Neural cell (in vitro differentiated cells): ENCODE data around the gene ESF1. TPM values are rescaled to one million over a fixed set of nuclear protein-coding genes. Genes with fewer than 3 reads are reported as not detected.

Experiments used
- H2AFZ ChIP-seq: fragments of 200-600, 300-800 bp; sonication (generic), shearing (Covaris generic); 2 replicates; pipeline ENCODE4 v1.6.0; 2014; ENCODE audit warnings: low read depth, mild to moderate bottlenecking, antibody characterized with exemption, low read length, moderate library complexity
- H3F3A ChIP-seq: fragments of 200-600 bp; shearing (Covaris generic); 2 replicates; pipeline ENCODE4 v1.6.1; 2016; ENCODE audit warnings: mild to moderate bottlenecking, moderate library complexity, mixed read lengths, antibody characterized with exemption, low read length; ENCODE audit not compliant: insufficient read depth, poor library complexity, severe bottlenecking
- H3K27ac ChIP-seq: fragments of 200-600, 300-800 bp; sonication (generic), shearing (Covaris generic); 2 replicates; pipeline ENCODE4 v1.5.1; 2014; ENCODE audit warnings: mild to moderate bottlenecking, low read length, moderate library complexity
- H3K27me3 ChIP-seq: fragments of 300-800, 200-600 bp; sonication (generic), shearing (Covaris generic); 2 replicates; pipeline ENCODE4 v1.6.0; 2014; ENCODE audit warnings: mild to moderate bottlenecking, low read depth, low read length, moderate library complexity; ENCODE audit not compliant: insufficient read depth
- H3K36me3 ChIP-seq: fragments of 300-800, 200-600 bp; sonication (generic), shearing (Covaris generic); 2 replicates; pipeline ENCODE4 v1.5.1; 2014; ENCODE audit warnings: mild to moderate bottlenecking, antibody characterized with exemption, low read length, moderate library complexity; ENCODE audit not compliant: insufficient read depth
- H3K4me2 ChIP-seq: fragments of 300-800, 200-600 bp; sonication (generic), shearing (Covaris generic); 2 replicates; pipeline ENCODE4 v1.6.0; 2014; ENCODE audit warnings: mild to moderate bottlenecking, low read length
- H3K4me3 ChIP-seq: fragments of 300-800, 200-600 bp; sonication (generic), shearing (Covaris generic); 2 replicates; pipeline ENCODE4 v1.5.1; 2014; ENCODE audit warnings: mild to moderate bottlenecking, low read length, moderate library complexity
- H3K79me2 ChIP-seq: fragments of 200-600 bp; shearing (Covaris generic); replicated peaks from 2 replicates; pipeline ENCODE4 v1.6.0; 2014; ENCODE audit warnings: mild to moderate bottlenecking, low read length, moderate library complexity; ENCODE audit not compliant: insufficient read depth
- H3K9ac ChIP-seq: fragments of 300-800, 200-600 bp; sonication (generic), shearing (Covaris generic); 2 replicates; pipeline ENCODE4 v1.6.1; 2016; ENCODE audit warnings: mild to moderate bottlenecking, low read length, mixed read lengths
- H3K9me2 ChIP-seq: fragments of 200-600 bp; shearing (Covaris generic); 2 replicates; pipeline ENCODE4 v1.6.1; 2016; ENCODE audit warnings: mild to moderate bottlenecking, low read length, mixed read lengths; ENCODE audit not compliant: insufficient read depth
- H3K9me3 ChIP-seq: fragments of 200-600, 300-800 bp; sonication (generic), shearing (Covaris generic); 2 replicates; pipeline ENCODE4 v1.6.1; 2016; ENCODE audit warnings: mild to moderate bottlenecking, mixed run types, low read length, moderate library complexity, mixed read lengths
- H4K20me1 ChIP-seq: fragments of 200-600 bp; shearing (Covaris generic); 2 replicates; pipeline ENCODE4 v1.6.1; 2016; ENCODE audit warnings: mild to moderate bottlenecking, mixed run types; ENCODE audit not compliant: insufficient read depth
- CTCF ChIP-seq: fragments of 450-650 bp; IDR thresholded peaks from 2 replicates; pipeline ENCODE4 v1.5.1; 2014; ENCODE audit warnings: antibody characterized with exemption, mild to moderate bottlenecking, moderate library complexity; ENCODE audit not compliant: poor library complexity, severe bottlenecking
- EP300 ChIP-seq: fragments of 450-650 bp; conservative IDR thresholded peaks from 2 replicates; pipeline ENCODE4 v1.6.1; 2014; ENCODE audit warnings: antibody characterized with exemption, mild to moderate bottlenecking, moderate library complexity; ENCODE audit not compliant: poor library complexity, severe bottlenecking
- EZH2 ChIP-seq: fragments of 200-600, 300-800 bp; shearing (Covaris generic), sonication (generic); IDR thresholded peaks from 2 replicates; pipeline ENCODE4 v1.6.1; 2014; ENCODE audit warnings: antibody characterized with exemption, low read length, borderline replicate concordance, mild to moderate bottlenecking; ENCODE audit not compliant: insufficient read depth, poor library complexity, severe bottlenecking
- MXI1 ChIP-seq: fragments of 450-650 bp; conservative IDR thresholded peaks from 2 replicates; pipeline ENCODE4 v1.6.1; 2014; ENCODE audit warnings: antibody characterized with exemption, mild to moderate bottlenecking; ENCODE audit not compliant: poor library complexity, severe bottlenecking
- POLR2AphosphoS5 ChIP-seq: IDR thresholded peaks from 2 replicates; pipeline ENCODE4 v1.6.1; 2012
- RAD21 ChIP-seq: fragments of 450-650 bp; conservative IDR thresholded peaks from 2 replicates; pipeline ENCODE4 v1.6.1; 2014; ENCODE audit warnings: antibody characterized with exemption, mild to moderate bottlenecking, moderate library complexity
- SMC3 ChIP-seq: fragments of 450-650 bp; conservative IDR thresholded peaks from 2 replicates; pipeline ENCODE4 v1.6.1; 2014; ENCODE audit warnings: antibody characterized with exemption, mild to moderate bottlenecking, moderate library complexity; ENCODE audit not compliant: poor library complexity
- TAF1 ChIP-seq: IDR thresholded peaks from 2 replicates; pipeline ENCODE4 v1.6.1; 2012; ENCODE audit warnings: low read depth
- polyA plus RNA-seq: library from polyadenylated mRNA; depleted of rRNA; stranded (reverse); fragments of >200 nt; gene quantifications from 2 replicates; pipeline ENCODE4 v1.2.3, GENCODE V29; 2014
- TF ChIP-seq, protein P1 (sequence below): IDR thresholded peaks from 2 replicates; pipeline ENCODE4 v1.6.1; 2012; ENCODE audit warnings: borderline replicate concordance

Gene ESF1
- polyA plus RNA-seq, 1 donor from 2014 or later = 10.0 TPM

DNA sequence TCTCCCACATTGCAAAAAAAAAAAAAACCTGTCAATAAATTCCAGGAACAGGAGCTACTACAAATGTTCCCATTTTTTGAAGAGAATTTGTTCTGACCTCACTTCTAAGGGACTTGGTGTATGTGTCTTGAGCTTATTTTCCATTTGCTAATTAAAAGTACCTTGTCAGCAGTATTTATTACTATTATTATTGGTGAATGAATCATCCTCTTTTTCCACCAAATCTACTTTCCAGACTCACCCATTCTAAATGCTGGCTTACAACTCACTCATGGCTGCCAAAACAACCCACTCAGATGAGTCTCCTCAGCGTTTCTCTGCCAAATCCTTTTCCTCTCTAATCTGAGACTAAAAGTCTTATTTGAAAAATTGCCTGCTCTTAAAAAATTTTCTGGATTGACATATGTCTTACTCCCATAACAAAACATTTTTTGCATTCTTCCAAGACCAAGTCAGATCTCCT is 112.8 kb downstream of the ESF1 start:
- Histone ChIP-seq H3K9ac (no peak overlapping the region), H3K9me3 (no peaks in the 10 kb centered on the region), H2AFZ (no peak overlapping the region), H3K27ac (no peak overlapping the region), H3K4me3 (no peak overlapping the region), H3K4me2 (no peak overlapping the region), H3K36me3 (no peaks in the 10 kb centered on the region), H3F3A (no peaks in the 10 kb centered on the region), H3K27me3 (no peaks in the 10 kb centered on the region), H4K20me1 (no peaks in the 10 kb centered on the region), H3K9me2 (no peaks in the 10 kb centered on the region), H3K79me2 (no peaks in the 10 kb centered on the region)
- TF ChIP-seq SMC3 (no peak), RAD21 (no peak), CTCF (no peak), EP300 (no peak), EZH2 (no peak), MXI1 (no peak), TAF1 (no peak)
- TF ChIP-seq, protein P1, sequence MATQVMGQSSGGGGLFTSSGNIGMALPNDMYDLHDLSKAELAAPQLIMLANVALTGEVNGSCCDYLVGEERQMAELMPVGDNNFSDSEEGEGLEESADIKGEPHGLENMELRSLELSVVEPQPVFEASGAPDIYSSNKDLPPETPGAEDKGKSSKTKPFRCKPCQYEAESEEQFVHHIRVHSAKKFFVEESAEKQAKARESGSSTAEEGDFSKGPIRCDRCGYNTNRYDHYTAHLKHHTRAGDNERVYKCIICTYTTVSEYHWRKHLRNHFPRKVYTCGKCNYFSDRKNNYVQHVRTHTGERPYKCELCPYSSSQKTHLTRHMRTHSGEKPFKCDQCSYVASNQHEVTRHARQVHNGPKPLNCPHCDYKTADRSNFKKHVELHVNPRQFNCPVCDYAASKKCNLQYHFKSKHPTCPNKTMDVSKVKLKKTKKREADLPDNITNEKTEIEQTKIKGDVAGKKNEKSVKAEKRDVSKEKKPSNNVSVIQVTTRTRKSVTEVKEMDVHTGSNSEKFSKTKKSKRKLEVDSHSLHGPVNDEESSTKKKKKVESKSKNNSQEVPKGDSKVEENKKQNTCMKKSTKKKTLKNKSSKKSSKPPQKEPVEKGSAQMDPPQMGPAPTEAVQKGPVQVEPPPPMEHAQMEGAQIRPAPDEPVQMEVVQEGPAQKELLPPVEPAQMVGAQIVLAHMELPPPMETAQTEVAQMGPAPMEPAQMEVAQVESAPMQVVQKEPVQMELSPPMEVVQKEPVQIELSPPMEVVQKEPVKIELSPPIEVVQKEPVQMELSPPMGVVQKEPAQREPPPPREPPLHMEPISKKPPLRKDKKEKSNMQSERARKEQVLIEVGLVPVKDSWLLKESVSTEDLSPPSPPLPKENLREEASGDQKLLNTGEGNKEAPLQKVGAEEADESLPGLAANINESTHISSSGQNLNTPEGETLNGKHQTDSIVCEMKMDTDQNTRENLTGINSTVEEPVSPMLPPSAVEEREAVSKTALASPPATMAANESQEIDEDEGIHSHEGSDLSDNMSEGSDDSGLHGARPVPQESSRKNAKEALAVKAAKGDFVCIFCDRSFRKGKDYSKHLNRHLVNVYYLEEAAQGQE = no peak

DNA sequence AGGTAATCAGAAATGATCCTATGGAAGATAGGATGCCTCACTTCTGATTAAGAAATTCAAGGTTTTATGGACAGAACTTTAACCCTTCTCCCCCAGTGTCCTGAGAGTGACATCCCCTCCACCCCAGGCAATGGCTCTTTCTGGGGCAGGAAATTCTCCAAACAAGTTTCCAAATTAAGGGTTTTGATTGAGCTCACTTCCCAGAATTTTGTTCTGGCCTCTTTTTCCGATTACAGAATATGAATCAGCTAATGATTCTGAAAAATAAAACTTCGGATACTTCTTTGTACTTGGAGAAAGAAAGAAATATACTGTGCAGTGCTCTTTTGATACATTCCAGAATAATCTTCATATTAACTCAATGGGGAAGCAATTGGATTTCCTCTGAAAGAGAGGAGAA is 113.2 kb downstream of the ESF1 start:
- no peaks in the 10 kb centered on the region for H4K20me1 ChIP-seq
- no peak overlapping the region for H3K4me3 ChIP-seq
- no peaks in the 10 kb centered on the region for H3K27me3 ChIP-seq
- no peak overlapping the region for H3K9ac ChIP-seq
- no peaks in the 10 kb centered on the region for H3K9me2 ChIP-seq
- no peak for TF ChIP-seq EP300
- no peak for TF ChIP-seq CTCF
- TF ChIP-seq, protein P1 = no peak
- no peak for TF ChIP-seq SMC3
- TF ChIP-seq POLR2AphosphoS5 = no peak
- TF ChIP-seq TAF1 = no peak
- TF ChIP-seq EZH2 = no peak
- TF ChIP-seq MXI1 = no peak
- no peak for TF ChIP-seq RAD21
- no peaks in the 10 kb centered on the region for H3K9me3 ChIP-seq
- no peaks in the 10 kb centered on the region for H3F3A ChIP-seq
- H3K27ac ChIP-seq = no peak overlapping the region
- no peak overlapping the region for H2AFZ ChIP-seq
- no peak overlapping the region for H3K4me2 ChIP-seq
- H3K36me3 ChIP-seq = no peaks in the 10 kb centered on the region
- H3K79me2 ChIP-seq = no peaks in the 10 kb centered on the region
